Neural cell (in vitro differentiated cells): ENCODE results near the gene RNF212.

Experiments used
- EP300 ChIP-seq: fragments of 450-650 bp; conservative IDR thresholded peaks from 2 replicates; pipeline ENCODE4 v1.6.1; 2014; ENCODE audit warnings: antibody characterized with exemption, mild to moderate bottlenecking, moderate library complexity; ENCODE audit not compliant: poor library complexity, severe bottlenecking
- EZH2 ChIP-seq: fragments of 200-600, 300-800 bp; shearing (Covaris generic), sonication (generic); IDR thresholded peaks from 2 replicates; pipeline ENCODE4 v1.6.1; 2014; ENCODE audit warnings: antibody characterized with exemption, low read length, borderline replicate concordance, mild to moderate bottlenecking; ENCODE audit not compliant: insufficient read depth, poor library complexity, severe bottlenecking
- MXI1 ChIP-seq: fragments of 450-650 bp; conservative IDR thresholded peaks from 2 replicates; pipeline ENCODE4 v1.6.1; 2014; ENCODE audit warnings: antibody characterized with exemption, mild to moderate bottlenecking; ENCODE audit not compliant: poor library complexity, severe bottlenecking
- POLR2AphosphoS5 ChIP-seq: IDR thresholded peaks from 2 replicates; pipeline ENCODE4 v1.6.1; 2012
- RAD21 ChIP-seq: fragments of 450-650 bp; conservative IDR thresholded peaks from 2 replicates; pipeline ENCODE4 v1.6.1; 2014; ENCODE audit warnings: antibody characterized with exemption, mild to moderate bottlenecking, moderate library complexity
- SMC3 ChIP-seq: fragments of 450-650 bp; conservative IDR thresholded peaks from 2 replicates; pipeline ENCODE4 v1.6.1; 2014; ENCODE audit warnings: antibody characterized with exemption, mild to moderate bottlenecking, moderate library complexity; ENCODE audit not compliant: poor library complexity
- TAF1 ChIP-seq: IDR thresholded peaks from 2 replicates; pipeline ENCODE4 v1.6.1; 2012; ENCODE audit warnings: low read depth
- TF ChIP-seq, protein P1 (sequence below): fragments of 450-650 bp; IDR thresholded peaks from 2 replicates; pipeline ENCODE4 v1.5.1; 2014; ENCODE audit warnings: antibody characterized with exemption, mild to moderate bottlenecking, moderate library complexity; ENCODE audit not compliant: poor library complexity, severe bottlenecking
- TF ChIP-seq, protein P2 (sequence below): IDR thresholded peaks from 2 replicates; pipeline ENCODE4 v1.6.1; 2012; ENCODE audit warnings: borderline replicate concordance

DNA sequence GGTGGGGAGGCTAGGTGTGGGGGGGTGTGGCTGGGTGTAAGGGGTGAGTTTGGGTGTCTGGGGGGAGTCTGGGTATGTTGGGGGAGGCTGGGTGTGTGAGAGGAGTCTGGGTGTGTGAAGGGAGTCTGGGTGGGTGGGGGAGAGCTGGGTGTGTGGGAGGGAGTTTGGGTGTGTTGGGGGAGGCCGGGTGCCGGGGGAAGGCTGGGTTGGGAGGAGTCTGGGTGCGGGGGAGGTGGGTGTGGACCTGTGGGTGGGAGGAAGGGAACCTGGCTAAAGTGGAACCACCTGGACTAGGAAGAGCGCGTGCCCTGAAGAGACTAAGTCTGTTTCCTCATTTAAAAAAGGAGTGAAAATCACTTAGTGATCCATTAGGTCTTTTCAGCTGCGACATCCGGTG lies 40.8 kb upstream of the RNF212 start:
- TF ChIP-seq, protein P1, sequence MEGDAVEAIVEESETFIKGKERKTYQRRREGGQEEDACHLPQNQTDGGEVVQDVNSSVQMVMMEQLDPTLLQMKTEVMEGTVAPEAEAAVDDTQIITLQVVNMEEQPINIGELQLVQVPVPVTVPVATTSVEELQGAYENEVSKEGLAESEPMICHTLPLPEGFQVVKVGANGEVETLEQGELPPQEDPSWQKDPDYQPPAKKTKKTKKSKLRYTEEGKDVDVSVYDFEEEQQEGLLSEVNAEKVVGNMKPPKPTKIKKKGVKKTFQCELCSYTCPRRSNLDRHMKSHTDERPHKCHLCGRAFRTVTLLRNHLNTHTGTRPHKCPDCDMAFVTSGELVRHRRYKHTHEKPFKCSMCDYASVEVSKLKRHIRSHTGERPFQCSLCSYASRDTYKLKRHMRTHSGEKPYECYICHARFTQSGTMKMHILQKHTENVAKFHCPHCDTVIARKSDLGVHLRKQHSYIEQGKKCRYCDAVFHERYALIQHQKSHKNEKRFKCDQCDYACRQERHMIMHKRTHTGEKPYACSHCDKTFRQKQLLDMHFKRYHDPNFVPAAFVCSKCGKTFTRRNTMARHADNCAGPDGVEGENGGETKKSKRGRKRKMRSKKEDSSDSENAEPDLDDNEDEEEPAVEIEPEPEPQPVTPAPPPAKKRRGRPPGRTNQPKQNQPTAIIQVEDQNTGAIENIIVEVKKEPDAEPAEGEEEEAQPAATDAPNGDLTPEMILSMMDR = no peak
- TF ChIP-seq EZH2 (no peak), RAD21 (no peak), TAF1 (no peak), POLR2AphosphoS5 (no peak), EP300 (no peak), MXI1 (no peak), SMC3 (no peak)
- TF ChIP-seq, protein P2, sequence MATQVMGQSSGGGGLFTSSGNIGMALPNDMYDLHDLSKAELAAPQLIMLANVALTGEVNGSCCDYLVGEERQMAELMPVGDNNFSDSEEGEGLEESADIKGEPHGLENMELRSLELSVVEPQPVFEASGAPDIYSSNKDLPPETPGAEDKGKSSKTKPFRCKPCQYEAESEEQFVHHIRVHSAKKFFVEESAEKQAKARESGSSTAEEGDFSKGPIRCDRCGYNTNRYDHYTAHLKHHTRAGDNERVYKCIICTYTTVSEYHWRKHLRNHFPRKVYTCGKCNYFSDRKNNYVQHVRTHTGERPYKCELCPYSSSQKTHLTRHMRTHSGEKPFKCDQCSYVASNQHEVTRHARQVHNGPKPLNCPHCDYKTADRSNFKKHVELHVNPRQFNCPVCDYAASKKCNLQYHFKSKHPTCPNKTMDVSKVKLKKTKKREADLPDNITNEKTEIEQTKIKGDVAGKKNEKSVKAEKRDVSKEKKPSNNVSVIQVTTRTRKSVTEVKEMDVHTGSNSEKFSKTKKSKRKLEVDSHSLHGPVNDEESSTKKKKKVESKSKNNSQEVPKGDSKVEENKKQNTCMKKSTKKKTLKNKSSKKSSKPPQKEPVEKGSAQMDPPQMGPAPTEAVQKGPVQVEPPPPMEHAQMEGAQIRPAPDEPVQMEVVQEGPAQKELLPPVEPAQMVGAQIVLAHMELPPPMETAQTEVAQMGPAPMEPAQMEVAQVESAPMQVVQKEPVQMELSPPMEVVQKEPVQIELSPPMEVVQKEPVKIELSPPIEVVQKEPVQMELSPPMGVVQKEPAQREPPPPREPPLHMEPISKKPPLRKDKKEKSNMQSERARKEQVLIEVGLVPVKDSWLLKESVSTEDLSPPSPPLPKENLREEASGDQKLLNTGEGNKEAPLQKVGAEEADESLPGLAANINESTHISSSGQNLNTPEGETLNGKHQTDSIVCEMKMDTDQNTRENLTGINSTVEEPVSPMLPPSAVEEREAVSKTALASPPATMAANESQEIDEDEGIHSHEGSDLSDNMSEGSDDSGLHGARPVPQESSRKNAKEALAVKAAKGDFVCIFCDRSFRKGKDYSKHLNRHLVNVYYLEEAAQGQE = no peak
